HG02678 (cell line): Measurements from ENCODE around the gene CSTPP1.

Experiments
- ATAC-seq: cut with Tn5 transposase; IDR thresholded peaks from one replicate; pipeline ENCODE4 v1.9.1; 2021; ENCODE audit warnings: mild to moderate bottlenecking, moderate library complexity; ENCODE audit not compliant: unreplicated experiment

The CSTPP1 gene

DNA sequence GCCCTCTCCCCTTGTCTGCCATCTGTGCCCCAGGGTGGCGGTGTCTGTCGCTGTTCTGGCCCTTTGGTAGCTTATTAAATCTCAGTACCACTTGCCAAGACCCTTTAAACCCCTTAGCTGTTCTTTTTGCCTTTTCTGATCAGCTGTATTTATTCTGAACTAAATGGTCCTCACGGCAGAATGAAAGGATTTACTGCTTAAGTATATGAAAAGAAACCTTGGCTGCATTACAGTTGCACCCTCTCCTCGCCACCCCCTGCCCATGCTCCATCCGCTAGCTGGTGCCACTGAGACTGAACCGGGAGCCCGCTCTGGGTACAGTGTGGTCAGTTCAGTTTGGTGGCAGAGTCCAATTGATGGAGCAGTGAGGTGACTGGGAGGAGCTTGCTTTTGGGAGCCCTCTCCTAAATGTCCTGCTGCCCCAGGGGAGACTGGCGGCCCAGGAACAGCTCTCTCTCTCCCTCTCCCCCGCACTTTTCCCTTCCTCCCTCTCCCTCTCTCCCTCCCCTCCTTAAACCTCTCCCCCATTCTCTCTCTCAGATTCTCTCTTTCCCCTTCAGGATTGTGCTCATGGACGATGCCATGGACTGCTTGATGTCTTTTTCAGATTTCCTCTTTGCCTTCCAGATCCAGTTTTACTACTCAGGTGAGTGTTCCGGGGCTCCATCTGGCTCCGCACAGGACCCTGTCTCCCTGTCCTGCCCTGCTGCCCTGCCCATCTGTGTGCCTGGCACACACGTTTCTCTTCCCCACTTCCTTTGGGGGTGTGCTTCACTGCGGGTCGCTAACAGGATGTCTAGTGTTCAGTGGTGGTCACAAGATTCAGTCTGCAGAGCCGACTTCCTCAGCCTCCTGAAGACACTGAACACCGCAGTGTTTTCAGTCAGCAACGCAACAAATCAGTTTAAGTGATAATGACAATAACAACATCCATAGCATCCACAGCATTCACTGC, 218.3 kb downstream of the CSTPP1 start:
- no peak for ATAC-seq

DNA sequence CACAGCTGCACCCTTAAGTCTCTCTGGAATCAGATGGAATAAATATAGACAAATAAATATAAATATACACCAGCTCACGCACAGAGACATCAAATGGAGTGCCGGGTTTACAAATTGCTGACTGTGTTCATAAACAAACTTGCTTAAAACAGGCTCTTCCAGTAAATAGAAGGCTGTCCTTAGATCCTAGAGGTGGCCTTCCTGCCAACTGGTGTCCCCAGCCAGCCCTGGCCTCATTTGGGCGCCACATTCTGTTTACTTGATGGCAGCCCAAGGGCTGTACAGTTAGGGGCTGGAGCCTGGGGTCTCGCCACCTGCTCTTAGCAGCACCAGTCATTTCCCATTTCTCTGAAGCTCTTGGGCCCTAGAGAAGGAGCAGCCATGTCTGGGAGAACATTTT, 219.3 kb downstream of the CSTPP1 start:
- no peak for ATAC-seq

DNA sequence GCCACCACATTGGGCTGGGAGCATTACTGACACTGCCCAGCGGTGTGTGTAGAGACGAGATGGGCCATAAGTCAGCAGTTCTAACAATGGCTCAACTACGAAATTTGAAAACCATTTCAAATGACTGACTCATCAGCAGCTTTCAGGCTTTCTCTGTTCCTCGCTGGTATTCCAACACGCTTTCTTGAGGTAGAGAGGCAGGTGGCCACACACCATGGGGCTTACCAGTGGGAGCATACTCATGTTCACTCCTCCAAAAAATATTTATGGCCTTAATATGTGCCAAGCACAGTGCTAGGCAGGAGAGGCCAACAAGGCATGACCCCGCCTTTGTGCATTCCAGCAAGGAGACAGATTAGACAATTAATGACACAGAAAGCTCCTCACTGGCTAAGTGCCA, 219.8 kb downstream of the CSTPP1 start:
- no peak for ATAC-seq

DNA sequence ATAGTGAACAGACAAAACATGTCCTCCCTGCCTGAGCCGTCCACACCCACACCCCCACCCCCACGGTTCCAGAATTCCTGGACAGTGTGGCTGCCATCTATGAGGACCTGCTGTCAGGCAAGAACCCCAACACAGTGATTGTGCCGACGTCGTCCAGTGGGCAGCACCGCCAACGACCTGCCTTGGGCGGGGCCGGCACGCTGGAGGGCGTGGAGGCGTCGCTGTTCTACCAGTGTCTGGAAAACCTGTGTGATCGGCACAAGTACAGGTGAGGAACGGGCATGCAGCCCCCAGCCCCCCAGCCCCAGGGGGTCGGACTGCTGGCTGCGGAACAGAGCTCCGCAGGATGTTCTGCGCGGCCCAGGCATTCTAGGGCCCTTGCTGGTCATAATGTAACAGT, 220.4 kb downstream of the CSTPP1 start:
- no peak for ATAC-seq

DNA sequence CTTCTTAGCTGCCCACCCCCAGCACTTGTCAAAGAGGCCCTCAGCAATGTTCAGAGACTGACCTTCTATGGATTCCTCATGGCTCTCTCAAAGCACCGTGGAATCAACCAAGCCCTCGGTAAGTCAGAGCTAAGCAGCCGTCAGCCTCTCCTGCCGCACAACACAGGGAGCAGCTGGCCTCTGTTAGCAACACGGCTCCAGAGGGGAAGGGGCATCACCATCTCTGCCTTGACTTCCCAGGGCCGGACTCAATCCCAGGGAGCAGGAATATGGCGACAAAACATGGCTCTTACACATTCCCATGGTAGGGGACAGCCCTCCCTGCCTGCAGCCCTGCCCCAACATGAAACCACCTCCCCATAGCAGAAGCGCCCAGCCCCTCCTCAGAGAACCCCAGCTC, 221.2 kb downstream of the CSTPP1 start:
- ATAC-seq: no peak

DNA sequence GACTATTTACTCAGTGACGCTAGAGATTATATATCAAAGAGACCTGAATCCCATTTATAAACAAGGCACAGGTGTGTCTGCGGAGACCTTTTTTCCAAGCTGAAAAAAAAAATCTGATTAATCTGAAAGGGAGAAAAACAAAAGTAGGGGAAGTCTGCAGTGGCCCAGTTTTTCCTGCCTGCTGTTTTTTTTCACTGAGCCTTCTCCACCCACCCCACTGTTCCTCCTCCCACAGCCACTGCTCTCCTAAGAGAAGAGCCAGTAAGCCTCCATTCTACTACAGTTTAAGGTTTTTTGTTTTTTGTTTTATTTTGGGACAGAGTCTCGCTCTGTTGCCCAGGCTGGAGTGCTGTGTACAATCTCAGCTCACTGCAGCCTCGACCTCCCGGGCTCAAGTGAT, 221.7 kb downstream of the CSTPP1 start:
- no peak for ATAC-seq

DNA sequence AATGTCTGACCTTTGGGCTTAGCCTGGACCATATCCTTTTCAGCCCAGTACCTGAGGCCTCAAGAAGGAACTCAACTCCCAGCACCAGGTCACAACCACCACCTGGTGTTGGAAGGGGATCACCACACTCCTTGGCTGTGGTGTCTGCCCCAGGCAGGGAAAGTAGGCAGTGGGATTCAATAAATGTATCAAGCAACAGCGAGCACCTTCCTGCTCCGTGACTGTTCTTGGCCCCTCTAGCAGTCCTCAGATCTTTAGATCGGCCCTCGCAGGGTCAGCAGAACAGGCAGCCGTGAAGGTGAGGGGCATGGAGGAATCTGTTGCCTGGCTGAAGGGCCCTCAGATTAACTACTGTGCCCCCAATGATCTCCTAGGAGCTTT, 224.2 kb downstream of the CSTPP1 start:
- ATAC-seq: no peak

DNA sequence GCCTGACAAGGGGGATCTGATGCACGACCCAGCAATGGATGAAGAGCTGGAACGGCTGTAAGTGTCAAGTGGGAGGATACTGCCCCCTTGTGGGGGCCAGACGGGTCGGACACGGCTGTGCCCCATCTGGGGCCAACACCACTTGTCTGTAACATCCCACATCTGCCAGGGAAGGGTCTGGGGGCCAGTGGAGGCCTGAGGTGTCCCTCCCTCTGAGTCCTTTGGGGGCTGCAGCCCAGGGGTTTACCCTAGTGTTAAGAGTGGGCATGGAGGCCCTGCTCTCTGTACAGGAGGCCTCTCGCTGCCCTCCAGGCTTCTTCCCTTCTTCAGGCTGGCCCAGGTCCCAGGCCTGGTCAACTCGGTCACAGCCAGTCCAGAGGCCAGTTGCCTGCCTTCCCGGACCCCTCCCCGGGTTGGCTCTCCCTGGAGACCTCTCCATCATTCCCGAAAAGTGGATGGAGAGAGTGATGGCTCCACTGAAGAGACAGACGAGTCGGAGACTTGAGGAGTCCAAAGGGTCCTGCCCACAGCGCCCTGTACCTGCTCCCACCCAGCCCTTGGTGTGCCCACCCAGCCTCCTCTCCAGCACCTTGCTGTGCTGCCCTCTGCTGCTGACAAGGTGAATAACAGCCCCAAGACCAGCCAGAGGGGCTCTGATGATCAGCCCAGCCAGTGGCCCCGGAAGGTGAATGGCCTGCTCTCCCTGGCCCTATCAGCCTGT, 224.7 kb downstream of the CSTPP1 start:
- no peak for ATAC-seq

DNA sequence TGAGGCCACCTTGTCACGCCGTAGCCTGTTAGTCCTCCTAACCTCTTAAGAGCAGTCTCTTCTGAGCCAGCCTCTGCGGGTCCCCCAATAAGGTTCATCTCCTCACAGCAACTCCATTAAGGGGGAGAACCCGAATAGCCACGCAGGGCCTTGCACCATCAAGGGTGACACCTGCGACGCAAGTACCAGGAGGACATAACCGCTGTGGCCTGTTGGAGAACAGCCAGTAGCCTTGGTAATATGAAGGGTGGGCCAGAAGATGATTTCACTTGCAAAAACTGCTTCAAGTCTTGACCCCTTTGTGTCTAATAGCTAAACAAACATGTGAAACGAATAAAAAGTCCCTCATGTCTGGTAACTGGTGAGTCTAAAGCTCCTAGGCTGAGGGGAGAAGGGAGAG, 225.3 kb downstream of the CSTPP1 start:
- ATAC-seq: no peak

DNA sequence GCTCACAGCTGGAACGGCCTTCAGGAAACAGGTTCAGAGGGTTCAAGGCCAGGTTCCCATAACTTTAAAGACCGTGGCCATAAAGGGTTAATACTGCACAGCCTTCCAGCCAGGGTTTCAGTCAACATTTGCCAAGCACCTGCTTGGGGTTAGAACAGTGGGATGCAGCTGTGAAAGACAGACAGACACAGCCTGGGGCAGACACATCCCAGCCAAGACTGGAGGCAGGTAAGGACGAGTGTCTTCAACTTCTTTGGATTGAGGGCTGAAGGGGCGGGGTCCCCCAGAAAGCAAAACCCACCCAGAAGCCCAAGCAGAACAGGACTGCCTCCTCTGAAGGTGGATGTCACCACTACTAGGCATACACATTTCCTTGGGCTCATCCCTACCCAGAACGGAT, 225.9 kb downstream of the CSTPP1 start:
- no peak for ATAC-seq

DNA sequence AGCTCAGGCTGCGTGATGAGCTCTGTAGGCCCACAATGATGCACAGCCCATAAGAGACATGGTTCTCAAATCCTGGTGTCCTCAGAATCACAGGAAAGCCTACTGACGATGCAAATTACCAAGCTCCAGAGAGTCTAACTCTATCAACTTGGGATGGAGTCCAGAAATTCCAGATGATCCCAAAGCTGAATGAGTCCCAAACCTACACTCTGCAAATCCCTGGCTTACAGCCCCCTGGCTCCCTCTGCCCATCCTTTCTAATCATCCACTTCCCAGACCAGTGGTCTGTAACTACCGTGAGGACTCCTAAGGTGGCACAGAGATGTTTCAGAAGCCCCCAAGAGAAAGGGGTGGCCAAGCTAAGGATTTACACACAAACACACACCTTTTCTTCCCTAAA, 226.6 kb downstream of the CSTPP1 start:
- no peak for ATAC-seq

DNA sequence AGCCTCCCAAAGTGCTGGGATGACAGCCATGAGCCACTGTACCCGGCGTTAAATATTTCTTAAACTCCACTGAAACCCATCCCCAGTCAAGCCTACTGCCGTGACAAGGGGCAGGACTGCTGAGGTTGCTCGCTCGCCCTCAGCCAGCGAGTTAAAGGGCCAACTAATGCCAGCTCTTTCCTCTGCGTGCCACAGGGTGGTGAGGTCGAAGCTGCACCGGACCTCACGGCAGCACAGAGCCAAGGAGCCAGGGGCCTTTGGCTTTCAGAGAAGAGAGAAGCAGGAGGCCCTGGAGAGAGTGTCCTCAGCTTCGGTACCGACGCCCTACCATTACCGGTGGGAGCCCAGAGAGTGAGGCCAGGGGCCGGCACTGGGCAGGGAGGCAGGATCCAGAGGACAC, 227.3 kb downstream of the CSTPP1 start:
- ATAC-seq: no peak

DNA sequence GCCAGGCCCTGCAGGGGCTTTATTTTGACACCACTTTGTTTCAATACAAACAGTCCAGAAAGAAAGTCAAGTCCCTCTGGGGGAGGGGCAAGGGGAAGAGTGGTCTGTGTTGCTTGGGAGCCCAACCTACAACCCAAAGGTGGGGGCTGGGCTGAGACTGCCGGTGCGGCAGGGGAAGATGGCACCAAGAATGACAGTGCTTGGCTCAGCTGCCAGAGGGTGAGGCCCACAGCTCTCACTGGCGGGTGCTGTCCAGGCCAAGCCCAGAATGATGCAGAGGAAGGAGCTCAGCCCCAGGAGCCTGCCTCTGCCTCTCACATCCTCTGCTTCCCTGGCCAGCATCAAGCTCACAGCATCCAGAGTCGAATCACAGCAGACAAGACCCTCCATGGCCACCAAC, 227.8 kb downstream of the CSTPP1 start:
- ATAC-seq: no peak

DNA sequence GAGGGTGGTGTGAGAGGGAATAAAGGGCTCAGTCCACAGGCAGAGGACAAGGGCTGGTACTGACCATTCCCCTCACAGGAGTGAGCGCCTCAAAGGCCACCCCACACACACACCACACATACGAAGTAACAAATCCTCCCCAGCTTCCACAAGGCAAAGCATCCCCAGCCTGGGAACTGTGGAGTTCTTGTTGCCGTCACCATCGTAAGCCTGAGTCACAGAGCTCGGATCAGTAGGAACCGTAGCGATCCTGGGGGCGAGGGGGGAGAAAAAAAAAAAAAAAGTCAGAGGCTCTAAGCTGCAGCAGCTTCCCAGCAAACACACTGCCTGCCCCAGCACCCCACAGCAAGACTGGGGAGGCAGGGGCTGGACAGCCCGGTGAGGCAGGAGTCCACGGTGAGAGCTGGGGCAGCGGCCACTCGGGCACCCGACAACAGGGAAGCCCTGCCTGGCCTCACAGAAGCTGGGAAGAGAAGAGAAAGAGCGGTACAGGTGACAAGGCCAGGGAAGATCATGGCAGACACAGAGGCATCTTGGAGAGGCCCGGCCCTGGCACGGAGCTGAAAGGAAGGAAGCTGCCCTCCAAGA, 228.8 kb downstream of the CSTPP1 start:
- no peak for ATAC-seq

DNA sequence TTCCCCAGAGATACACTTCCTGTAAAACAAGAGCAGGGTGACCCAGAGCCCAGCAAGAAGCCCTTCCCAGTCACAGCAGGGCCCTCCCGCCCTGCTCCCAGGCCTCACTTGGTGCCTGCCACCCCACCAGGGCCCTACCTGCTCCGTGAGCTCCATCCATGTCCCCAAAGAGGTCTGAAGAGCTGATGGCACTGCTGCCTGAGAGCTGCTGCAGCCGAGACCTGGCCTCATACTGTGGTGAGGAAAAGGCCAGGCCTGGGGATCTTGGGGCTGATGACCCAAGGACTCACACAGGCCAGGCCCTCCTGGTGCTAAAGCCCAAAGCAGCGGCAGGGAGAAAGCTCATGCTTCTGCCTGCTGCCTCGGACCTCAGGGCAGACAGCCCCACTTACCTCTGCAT, 229.8 kb downstream of the CSTPP1 start:
- no peak for ATAC-seq

DNA sequence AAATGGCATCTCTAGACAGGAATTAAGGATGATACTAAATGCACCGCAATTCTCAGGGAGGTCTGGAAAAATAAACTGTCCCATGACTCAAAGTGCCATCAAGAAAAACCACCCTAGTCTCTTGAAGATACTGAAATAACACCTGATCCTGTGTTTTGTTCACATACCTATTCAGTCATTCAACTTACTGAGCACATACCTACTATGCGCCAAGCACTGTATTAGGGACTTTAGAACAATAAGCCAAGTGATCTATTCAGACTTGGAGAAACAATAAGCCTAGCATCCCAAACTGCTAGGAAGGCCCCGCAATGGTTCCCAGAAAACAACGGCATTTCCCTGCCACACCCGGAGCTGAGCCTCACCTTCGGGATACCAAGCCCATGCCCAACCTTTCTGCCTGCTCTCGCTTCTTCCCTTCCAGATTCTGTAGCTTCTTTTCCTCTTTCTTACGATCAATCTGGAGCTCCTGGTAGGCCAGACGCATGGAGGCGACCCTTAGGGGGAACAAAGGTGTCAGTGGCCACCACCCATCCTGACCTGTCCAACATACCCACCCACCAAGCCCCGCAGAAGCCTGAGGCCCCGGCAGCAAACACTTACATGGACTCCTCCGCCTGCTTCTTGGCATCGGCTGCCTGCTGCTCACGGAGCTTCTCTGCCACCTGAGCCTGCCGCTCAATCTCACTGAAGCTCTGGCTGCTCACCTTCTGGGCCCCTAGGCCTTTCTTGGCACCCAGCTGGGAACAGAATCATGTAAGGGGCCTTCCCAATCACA, 234.7 kb downstream of the CSTPP1 start:
- ATAC-seq: no peak

DNA sequence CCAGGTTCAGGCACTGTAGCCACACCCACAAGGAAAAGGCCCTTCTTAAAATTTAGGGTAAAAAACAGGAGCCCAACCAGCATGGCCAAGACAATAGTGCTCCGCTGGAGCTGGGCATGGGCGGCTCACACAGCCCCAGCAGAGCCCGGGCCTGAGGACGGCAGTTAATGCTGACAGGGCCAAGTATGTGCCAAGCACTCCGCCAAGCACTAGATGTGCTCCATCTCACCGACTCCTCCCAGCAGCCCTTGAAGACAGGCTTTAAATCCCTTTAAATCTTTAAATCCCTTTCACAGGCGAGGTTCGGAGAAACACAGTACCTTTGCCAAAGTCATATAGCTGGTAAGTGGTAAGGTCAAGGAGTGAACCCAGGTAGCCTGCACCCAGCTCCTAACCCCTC, 235.3 kb downstream of the CSTPP1 start:
- no peak for ATAC-seq

DNA sequence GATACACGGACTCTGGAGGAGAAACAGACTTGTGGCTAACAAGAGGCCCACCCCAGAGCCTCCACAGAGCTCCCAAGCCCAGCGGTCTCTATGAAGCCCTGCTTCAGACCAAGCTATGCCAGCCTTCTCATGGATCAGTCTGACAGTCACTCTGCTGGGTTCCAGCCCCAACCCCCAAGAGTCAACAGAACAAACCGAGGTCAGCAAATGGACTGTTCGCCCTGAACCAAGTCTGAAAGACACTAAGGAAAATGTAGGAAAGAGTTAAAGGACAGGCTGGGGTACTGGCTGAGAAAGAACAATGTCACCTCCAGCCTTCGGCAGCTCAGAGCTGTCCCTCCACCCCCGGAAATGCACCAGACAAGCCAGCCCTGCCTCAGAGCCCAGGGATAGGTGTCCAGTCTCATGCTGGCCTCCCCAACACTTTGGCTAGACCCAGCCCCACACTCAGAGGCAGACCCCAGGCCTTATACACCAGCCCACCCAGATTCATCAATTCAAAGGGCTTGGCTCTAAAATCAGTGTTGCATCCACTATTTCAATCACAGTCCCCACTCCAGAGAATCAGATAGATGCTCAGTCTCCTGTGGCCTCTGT, 236.3 kb downstream of the CSTPP1 start:
- ATAC-seq: no peak

DNA sequence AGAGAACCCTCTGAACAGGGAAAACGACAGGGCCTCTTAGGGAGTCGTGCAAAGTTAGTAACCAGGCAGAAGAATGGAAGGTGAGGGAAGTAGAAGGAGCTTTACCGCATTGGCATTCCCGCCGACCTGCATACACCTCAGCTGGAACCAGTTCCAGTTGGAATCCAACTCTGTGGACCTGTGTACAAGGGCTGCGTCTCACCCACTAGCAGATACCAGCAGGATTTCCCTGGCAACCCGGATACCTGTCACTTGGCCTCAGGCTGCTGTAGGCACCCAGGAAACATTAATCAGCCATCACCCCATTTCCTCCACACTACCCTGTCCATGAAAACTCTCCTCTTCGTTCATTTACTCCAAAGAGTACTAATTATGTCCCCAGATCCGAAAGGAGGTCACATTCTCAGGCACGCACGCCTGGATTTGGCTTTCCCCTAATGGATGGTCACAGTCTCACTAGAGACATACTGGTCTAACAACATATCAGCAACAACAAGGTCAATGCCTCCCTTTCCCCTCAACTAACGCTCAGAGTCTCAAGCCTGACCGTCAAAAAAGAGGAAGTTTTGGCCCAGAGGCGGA, 239.3 kb downstream of the CSTPP1 start:
- no peak for ATAC-seq
